Neural cell (in vitro differentiated cells): ENCODE results near the gene PASD1. TPM values are rescaled to one million over a fixed set of nuclear protein-coding genes. Genes with fewer than 3 reads are reported as not detected.

Experiments
- H2AFZ ChIP-seq: fragments of 200-600, 300-800 bp; sonication (generic), shearing (Covaris generic); 2 replicates; pipeline ENCODE4 v1.6.0; 2014; ENCODE audit warnings: low read depth, mild to moderate bottlenecking, antibody characterized with exemption, low read length, moderate library complexity
- H3F3A ChIP-seq: fragments of 200-600 bp; shearing (Covaris generic); 2 replicates; pipeline ENCODE4 v1.6.1; 2016; ENCODE audit warnings: mild to moderate bottlenecking, moderate library complexity, mixed read lengths, antibody characterized with exemption, low read length; ENCODE audit not compliant: insufficient read depth, poor library complexity, severe bottlenecking
- H3K27ac ChIP-seq: fragments of 200-600, 300-800 bp; sonication (generic), shearing (Covaris generic); 2 replicates; pipeline ENCODE4 v1.5.1; 2014; ENCODE audit warnings: mild to moderate bottlenecking, low read length, moderate library complexity
- H3K27me3 ChIP-seq: fragments of 300-800, 200-600 bp; sonication (generic), shearing (Covaris generic); 2 replicates; pipeline ENCODE4 v1.6.0; 2014; ENCODE audit warnings: mild to moderate bottlenecking, low read depth, low read length, moderate library complexity; ENCODE audit not compliant: insufficient read depth
- H3K36me3 ChIP-seq: fragments of 300-800, 200-600 bp; sonication (generic), shearing (Covaris generic); 2 replicates; pipeline ENCODE4 v1.5.1; 2014; ENCODE audit warnings: mild to moderate bottlenecking, antibody characterized with exemption, low read length, moderate library complexity; ENCODE audit not compliant: insufficient read depth
- H3K4me2 ChIP-seq: fragments of 300-800, 200-600 bp; sonication (generic), shearing (Covaris generic); 2 replicates; pipeline ENCODE4 v1.6.0; 2014; ENCODE audit warnings: mild to moderate bottlenecking, low read length
- H3K4me3 ChIP-seq: fragments of 300-800, 200-600 bp; sonication (generic), shearing (Covaris generic); 2 replicates; pipeline ENCODE4 v1.5.1; 2014; ENCODE audit warnings: mild to moderate bottlenecking, low read length, moderate library complexity
- H3K79me2 ChIP-seq: fragments of 200-600 bp; shearing (Covaris generic); replicated peaks from 2 replicates; pipeline ENCODE4 v1.6.0; 2014; ENCODE audit warnings: mild to moderate bottlenecking, low read length, moderate library complexity; ENCODE audit not compliant: insufficient read depth
- H3K9ac ChIP-seq: fragments of 300-800, 200-600 bp; sonication (generic), shearing (Covaris generic); 2 replicates; pipeline ENCODE4 v1.6.1; 2016; ENCODE audit warnings: mild to moderate bottlenecking, low read length, mixed read lengths
- H3K9me2 ChIP-seq: fragments of 200-600 bp; shearing (Covaris generic); 2 replicates; pipeline ENCODE4 v1.6.1; 2016; ENCODE audit warnings: mild to moderate bottlenecking, low read length, mixed read lengths; ENCODE audit not compliant: insufficient read depth
- H3K9me3 ChIP-seq: fragments of 200-600, 300-800 bp; sonication (generic), shearing (Covaris generic); 2 replicates; pipeline ENCODE4 v1.6.1; 2016; ENCODE audit warnings: mild to moderate bottlenecking, mixed run types, low read length, moderate library complexity, mixed read lengths
- H4K20me1 ChIP-seq: fragments of 200-600 bp; shearing (Covaris generic); 2 replicates; pipeline ENCODE4 v1.6.1; 2016; ENCODE audit warnings: mild to moderate bottlenecking, mixed run types; ENCODE audit not compliant: insufficient read depth
- CTCF ChIP-seq: fragments of 450-650 bp; IDR thresholded peaks from 2 replicates; pipeline ENCODE4 v1.5.1; 2014; ENCODE audit warnings: antibody characterized with exemption, mild to moderate bottlenecking, moderate library complexity; ENCODE audit not compliant: poor library complexity, severe bottlenecking
- EP300 ChIP-seq: fragments of 450-650 bp; conservative IDR thresholded peaks from 2 replicates; pipeline ENCODE4 v1.6.1; 2014; ENCODE audit warnings: antibody characterized with exemption, mild to moderate bottlenecking, moderate library complexity; ENCODE audit not compliant: poor library complexity, severe bottlenecking
- EZH2 ChIP-seq: fragments of 200-600, 300-800 bp; shearing (Covaris generic), sonication (generic); IDR thresholded peaks from 2 replicates; pipeline ENCODE4 v1.6.1; 2014; ENCODE audit warnings: antibody characterized with exemption, low read length, borderline replicate concordance, mild to moderate bottlenecking; ENCODE audit not compliant: insufficient read depth, poor library complexity, severe bottlenecking
- MXI1 ChIP-seq: fragments of 450-650 bp; conservative IDR thresholded peaks from 2 replicates; pipeline ENCODE4 v1.6.1; 2014; ENCODE audit warnings: antibody characterized with exemption, mild to moderate bottlenecking; ENCODE audit not compliant: poor library complexity, severe bottlenecking
- POLR2AphosphoS5 ChIP-seq: IDR thresholded peaks from 2 replicates; pipeline ENCODE4 v1.6.1; 2012
- RAD21 ChIP-seq: fragments of 450-650 bp; conservative IDR thresholded peaks from 2 replicates; pipeline ENCODE4 v1.6.1; 2014; ENCODE audit warnings: antibody characterized with exemption, mild to moderate bottlenecking, moderate library complexity
- REST ChIP-seq: IDR thresholded peaks from 2 replicates; pipeline ENCODE4 v1.6.1; 2012; ENCODE audit warnings: borderline replicate concordance
- SMC3 ChIP-seq: fragments of 450-650 bp; conservative IDR thresholded peaks from 2 replicates; pipeline ENCODE4 v1.6.1; 2014; ENCODE audit warnings: antibody characterized with exemption, mild to moderate bottlenecking, moderate library complexity; ENCODE audit not compliant: poor library complexity
- TAF1 ChIP-seq: IDR thresholded peaks from 2 replicates; pipeline ENCODE4 v1.6.1; 2012; ENCODE audit warnings: low read depth
- polyA plus RNA-seq: library from polyadenylated mRNA; depleted of rRNA; stranded (reverse); fragments of >200 nt; gene quantifications from 2 replicates; pipeline ENCODE4 v1.2.3, GENCODE V29; 2014

Gene PASD1
- polyA plus RNA-seq, 1 donor from 2014 or later: not detected

- H4K20me1 ChIP-seq: no peaks in the 10 kb centered on the region
- no peak overlapping the region for H3K4me2 ChIP-seq
- no peaks in the 10 kb centered on the region for H3K9me2 ChIP-seq
- no peak overlapping the region for H2AFZ ChIP-seq
- H3K9ac ChIP-seq: no peak overlapping the region
- no peaks in the 10 kb centered on the region for H3K9me3 ChIP-seq
- no peaks in the 10 kb centered on the region for H3K27me3 ChIP-seq
- H3K36me3 ChIP-seq: no peaks in the 10 kb centered on the region
- H3K4me3 ChIP-seq: no peak overlapping the region
- no peak overlapping the region for H3K27ac ChIP-seq
- no peaks in the 10 kb centered on the region for H3K79me2 ChIP-seq
- no peaks in the 10 kb centered on the region for H3F3A ChIP-seq
- no peak for TF ChIP-seq EZH2
- no peak for TF ChIP-seq REST
- no peak for TF ChIP-seq RAD21
- no peak for TF ChIP-seq POLR2AphosphoS5
- no peak for TF ChIP-seq SMC3
- no peak for TF ChIP-seq EP300
- no peak for TF ChIP-seq MXI1
- TF ChIP-seq TAF1: no peak
- TF ChIP-seq CTCF: no peak
These were observed 138.1 kb downstream of the PASD1 start for GRCh38 chrX:151701531-151701930.

DNA sequence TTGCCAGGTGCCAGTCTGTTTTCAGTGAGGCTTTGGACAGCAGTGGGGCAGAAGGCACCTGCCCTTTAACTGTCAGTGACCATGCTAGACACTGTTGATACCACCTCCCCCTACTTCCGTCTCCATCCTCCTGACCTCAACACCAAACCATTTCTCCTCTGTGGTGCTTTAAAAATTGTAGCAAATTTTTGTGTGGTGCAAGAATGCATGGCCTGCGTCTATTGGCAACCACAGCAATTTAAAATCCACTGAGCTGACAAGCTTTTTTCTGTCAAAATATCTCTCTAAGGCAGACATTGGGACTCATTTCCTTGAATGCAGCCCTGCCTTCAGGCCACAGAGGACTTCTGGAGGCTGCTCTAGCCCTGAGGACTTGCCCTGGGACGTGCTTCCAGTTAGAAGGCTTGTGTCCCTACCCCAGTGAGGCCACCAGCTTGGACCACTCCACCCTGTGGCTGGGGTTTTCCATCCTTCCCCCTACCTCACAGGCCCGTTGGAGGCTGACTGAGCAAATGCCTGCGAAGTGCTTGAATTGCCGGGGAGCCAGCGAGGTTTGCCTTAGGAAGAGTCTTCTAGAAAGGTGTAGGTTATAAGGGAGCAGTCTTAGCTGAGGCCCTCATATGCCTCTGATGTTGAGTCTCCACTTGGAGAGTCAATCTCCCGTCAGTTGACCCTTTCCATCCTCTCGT lies 138.7 kb downstream of the PASD1 start:
- H3K27me3 ChIP-seq: no peaks in the 10 kb centered on the region
- no peaks in the 10 kb centered on the region for H3K9me2 ChIP-seq
- no peaks in the 10 kb centered on the region for H4K20me1 ChIP-seq
- no peak overlapping the region for H3K4me2 ChIP-seq
- no peak overlapping the region for H3K4me3 ChIP-seq
- H3K9me3 ChIP-seq: no peaks in the 10 kb centered on the region
- H3K36me3 ChIP-seq: no peaks in the 10 kb centered on the region
- no peak for TF ChIP-seq REST
- TF ChIP-seq POLR2AphosphoS5: no peak
- TF ChIP-seq SMC3: no peak
- TF ChIP-seq TAF1: no peak
- TF ChIP-seq MXI1: no peak
- TF ChIP-seq EZH2: no peak
- TF ChIP-seq RAD21: no peak
- TF ChIP-seq EP300: no peak
- TF ChIP-seq CTCF: no peak
- H3F3A ChIP-seq: no peaks in the 10 kb centered on the region
- H3K79me2 ChIP-seq: no peaks in the 10 kb centered on the region
- no peak overlapping the region for H3K27ac ChIP-seq
- no peak overlapping the region for H3K9ac ChIP-seq
- H2AFZ ChIP-seq: no peak overlapping the region
